Stimulated activated CD8-positive, alpha-beta memory T cell treated with anti-CD3 and anti-CD28 coated beads, Interleukin-4, amount 100 ng/mL, for 4 hours (primary cell): Measurements from ENCODE around the gene ANP32B.
"Not testable (repeated sequence)": the region's sequence is repeated elsewhere in the genome, so short reads cannot be mapped to it uniquely, and the experiment has no call there.

Source experiments
- DNase-seq, 2 donors: peaks; one replicate each; pipeline ENCODE4 v3.0.0-alpha.2; 2020; ENCODE audit warnings: low read depth in 2 of 2, low spot score in 1 of 2

ANP32B gene

DNA sequence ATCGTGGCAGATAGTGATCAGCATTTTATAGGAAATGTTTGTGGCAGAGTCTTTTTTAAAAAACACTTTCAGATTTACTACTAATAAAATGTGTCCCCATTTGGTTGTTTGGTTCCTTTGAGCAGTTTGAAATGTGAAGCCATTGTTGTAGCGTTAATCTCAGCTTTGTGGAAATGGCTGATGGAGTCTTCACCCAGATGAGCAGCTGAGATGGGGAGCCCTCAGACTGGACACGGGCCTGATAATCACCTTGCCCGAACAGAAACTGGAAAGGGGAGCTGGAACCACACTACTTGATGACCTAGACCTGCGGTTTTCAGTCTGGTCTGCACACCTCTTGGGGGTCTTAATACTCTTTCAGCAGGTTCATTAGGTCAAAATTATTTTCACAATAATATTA, 20.6 kb upstream of the ANP32B start:
- no peak for DNase-seq

DNA sequence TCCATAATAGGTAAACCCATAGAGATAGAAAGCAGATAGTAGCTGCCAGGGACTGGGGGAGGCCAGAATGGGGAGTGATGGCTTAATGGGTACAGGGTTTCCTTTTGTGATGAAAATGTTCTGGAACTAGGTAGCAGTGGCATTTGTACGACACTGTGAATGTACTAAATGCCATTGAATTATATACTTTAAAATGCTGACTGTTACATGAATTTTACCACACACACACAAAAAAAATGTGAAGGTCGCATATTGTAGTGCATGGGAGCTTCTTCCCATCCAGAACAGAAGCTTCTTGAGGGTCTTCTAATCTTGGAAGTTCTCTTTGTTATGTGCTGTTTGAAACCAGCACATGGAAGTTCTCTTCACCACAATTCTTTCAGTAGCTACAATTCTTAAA, 19.9 kb upstream of the ANP32B start:
- no peak for DNase-seq

DNA sequence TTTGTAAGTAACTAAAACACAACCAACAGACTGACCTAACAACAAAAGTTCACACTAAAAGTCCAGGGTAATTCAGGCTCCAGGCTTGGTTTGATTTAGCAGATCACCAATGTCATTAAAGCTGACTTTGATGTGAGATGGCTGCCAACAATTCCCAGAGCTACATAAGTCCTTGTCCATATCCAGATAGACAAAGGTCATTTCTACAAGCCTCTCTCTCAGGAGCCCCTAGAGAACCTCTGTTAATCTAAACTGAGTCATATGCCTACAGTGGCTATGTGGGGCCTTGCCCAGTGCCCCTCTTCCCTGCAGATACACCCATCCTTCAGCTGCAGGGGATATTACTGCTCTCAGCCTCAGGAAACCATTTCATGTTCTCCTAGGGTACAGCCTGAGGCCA, 18.2 kb upstream of the ANP32B start:
- DNase-seq, result no peak

DNA sequence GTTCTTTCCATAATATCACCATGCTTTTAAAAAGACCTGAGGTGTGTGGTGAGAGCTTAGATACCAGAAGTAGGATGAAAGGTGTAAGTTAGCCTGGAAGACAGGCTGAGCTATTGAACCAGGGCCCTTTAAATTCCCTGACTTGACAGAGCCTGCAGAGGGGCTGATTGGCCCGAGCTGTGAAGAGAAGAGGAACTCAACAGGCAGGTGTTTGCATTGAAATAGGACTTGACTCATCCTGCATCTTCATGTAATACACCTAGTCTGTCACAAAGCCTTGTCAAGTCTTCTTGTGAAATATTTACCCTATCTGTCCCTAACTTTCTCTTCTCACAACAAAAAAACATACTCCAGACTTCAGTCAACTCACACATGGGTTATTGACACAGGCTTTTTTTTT, 16.6 kb upstream of the ANP32B start:
- no peak for DNase-seq

DNA sequence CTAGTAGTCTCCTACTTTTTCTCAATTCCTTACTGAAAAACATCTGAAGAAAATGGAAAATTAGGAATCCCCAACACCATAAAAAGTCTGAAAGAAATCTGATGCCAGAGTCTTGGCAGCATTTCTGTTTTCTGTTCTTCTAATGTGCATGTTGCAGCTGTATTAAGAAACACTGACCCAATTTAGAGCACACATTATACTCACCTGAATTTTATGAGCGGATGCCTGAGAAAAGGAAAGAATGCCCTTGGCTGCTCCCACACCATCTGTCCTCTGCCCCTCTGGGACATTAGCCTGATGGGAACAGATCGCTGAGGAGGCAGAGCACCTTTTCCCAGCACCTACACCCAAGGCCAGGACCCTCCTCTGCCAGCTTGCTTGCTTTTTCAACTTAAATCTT, 14.1 kb upstream of the ANP32B start:
- DNase-seq, result no peak

DNA sequence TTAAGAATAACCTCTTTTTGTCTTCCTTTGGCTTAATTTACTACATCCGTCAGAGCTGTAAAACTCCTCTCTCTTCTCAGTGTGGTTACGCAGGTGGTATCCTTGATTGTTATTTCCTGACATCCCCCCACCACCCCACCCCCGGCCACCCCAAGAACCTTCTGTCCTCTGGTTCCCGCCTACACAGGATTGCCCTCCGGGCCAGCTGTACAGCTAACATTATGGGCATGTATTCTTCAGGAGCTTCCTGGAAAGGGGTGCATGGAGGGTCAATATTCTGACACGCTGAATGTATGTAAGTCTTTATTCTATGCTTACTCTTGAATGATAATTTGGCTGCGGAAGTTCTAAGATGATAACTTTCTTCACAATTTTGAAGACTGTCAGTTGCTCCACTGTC, 13.0 kb upstream of the ANP32B start:
- DNase-seq, result no peak

DNA sequence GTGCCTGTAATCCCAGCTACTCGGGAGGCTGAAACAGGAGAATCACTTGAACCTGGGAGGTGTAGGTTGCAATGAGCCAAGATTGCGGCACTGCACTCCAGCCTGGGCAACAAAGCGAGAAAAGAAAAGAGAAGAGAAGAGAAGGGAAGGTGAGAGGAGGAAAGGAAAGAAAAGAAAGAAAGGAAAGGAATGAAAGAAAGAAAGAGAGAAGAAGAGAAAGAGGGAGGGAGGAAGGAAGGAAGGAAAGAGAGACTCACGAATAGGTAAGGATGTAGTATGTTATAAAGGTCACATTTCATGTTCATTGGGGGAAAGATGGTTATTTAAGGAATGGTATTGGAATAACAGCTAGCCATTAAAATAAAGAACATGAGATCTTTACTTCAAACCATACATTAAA, 10.4 kb upstream of the ANP32B start:
- no peak for DNase-seq

DNA sequence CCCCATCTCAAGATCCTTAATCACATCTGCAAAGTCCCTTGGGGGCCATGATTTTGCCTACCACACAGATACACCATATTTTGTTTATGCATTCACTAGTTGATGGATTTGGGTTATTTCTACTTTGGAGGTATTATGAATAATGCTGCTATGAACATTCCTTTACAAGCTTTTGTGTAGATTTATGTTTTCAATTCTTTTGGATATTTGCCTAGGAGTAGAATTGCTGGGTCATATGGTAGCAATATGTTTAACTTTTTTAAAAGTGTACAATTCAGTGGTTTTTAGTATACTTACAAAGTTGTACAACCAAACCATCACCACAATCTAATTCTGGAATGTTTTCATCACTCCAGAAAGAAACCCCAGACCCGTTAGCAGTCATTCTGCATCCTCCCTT, 7.8 kb upstream of the ANP32B start:
- DNase-seq, result no peak

DNA sequence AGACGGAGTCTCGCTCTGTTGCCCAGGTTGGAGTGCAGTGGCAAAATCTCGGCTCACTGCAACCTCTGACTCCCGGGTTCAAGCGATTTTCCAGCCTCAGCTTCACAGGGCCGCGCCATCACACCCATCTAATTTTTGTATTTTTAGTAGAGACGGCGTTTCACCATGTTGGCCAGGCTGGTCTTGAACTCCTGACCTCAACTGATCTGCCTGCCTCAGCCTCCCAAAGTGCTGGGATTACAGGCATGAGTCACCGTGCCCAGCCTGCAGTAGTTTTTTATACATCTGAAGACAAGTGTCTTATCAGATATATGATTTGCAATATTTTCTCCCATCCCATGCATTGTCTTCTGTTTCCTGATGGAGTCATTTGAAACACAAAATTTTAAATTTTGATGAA, 6.5 kb upstream of the ANP32B start:
- DNase-seq, result not testable (repeated sequence)

DNA sequence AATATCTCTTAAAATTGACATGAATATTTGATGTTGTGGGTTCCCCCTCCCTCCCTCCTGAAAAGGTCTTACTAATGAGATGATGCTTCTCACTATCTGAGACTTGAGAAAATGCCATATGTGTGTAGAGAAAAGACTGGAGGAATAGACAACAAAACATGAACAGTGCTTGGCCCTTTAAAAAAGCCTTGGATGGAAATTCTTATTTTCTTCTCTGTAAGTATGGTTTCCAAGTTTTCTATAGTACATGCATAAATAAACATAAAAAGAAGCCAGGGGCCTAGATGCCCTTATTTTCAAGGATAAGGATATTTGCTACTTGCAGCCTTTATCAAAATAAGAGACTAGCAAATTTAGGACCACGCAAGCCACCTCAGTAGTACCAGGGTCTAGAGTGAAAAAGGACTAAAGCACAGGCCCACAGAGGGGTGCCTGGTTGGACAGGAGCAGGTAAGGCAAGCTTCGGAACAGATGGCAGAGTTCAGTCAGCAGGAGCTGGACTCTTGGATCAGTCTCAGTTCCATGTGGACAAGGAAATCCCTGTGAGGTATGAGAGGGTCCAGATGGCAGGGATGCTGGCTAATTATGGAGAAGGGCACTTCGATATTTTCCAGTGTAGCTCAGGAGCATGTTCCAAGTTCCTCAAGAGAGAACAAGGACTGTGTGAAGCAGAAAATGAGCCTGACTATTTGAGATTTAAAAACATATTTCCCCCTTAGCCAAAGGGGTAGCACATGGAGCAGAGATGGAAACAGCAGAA, 4.6 kb upstream of the ANP32B start:
- no peak for DNase-seq

DNA sequence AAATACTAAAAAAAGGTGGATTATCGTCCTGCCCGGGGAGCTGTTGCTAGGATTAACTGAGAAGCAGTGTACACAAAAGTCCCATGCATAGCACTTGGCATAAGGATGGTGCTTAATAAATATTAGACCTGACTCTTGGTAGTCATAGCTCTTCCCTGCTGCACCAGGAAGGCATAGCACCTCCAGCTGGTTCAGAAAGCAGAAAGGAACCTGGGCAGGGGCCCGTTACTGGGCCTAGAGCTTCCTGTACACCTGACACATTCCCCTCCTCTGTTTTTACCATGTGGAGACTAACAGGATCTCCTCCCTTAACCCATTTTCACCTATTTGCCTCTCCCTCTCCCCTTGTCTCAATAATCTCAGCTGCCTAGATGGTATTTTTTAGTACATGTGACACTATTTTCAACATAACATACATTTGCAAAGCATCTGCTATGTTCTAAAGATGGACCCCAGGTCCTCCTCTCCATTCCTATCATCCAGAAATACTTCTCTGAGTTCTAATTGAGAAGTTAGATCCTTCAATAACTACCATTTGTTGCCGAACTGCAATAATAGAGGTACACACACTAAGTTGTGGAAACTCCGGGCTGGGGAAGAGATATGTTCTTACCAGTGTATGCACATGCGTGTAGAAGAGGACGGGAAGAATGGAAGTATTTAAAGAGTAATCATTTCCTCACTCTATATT, 3.2 kb upstream of the ANP32B start:
- no peak for DNase-seq

DNA sequence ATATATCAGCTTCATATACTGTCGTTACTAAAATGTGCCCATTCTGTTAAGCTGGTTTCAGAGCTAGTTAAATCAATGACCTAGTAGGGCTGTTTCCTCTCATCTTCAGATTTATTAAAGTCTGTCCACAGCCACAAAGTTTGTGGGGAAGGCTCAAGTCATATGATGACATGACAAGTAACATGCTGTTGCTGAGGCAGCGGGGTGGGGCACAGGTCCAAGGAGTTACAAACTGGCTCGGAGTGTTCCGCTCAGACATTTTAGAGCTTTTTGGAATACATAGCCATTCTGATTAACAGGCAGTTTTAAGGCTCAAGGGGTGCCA, 2.7 kb upstream of the ANP32B start:
- DNase-seq, result no peak

DNA sequence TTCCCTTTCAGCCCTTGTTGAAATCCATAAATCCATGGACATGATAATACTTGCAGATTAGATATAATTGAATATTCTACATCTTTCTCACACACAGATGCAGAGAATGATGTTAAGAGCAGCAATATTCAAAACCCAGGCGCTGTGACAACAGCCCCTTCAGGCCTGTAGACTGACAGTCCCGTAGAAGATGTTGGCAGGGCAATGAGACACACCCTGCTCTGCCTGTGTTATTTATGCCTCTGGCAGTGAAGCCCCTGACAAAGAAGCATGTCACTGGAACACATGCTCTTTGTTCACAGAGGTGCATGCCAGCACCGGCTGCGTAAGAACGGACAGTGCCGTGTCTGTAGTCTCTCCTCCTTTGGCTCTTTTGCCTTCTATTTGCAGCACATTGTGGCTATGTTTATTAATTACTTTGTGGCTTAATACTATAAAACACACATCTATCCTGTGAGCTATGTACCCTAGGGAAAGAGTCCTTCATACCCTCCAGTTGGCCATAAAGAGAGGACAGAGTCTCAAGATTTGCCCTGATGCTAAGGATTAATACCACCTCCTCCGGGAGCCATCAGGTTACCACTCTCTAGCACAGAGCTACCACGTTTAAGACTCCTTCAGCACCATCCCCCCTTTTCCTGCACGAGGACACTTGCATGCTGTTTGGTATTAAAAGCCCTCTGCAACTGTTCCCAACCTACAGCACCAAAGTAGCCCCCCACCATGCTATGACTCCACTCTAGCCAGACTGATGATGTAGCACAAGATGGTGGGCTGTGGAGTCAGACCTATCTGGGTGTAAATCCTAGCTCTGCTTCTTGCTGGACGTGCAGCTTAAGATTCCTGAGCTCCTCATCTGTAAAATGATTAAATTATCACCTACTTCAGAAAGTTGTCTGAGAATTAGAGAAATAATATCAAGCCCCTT, 2.0 kb upstream of the ANP32B start:
- DNase-seq, result no peak

DNA sequence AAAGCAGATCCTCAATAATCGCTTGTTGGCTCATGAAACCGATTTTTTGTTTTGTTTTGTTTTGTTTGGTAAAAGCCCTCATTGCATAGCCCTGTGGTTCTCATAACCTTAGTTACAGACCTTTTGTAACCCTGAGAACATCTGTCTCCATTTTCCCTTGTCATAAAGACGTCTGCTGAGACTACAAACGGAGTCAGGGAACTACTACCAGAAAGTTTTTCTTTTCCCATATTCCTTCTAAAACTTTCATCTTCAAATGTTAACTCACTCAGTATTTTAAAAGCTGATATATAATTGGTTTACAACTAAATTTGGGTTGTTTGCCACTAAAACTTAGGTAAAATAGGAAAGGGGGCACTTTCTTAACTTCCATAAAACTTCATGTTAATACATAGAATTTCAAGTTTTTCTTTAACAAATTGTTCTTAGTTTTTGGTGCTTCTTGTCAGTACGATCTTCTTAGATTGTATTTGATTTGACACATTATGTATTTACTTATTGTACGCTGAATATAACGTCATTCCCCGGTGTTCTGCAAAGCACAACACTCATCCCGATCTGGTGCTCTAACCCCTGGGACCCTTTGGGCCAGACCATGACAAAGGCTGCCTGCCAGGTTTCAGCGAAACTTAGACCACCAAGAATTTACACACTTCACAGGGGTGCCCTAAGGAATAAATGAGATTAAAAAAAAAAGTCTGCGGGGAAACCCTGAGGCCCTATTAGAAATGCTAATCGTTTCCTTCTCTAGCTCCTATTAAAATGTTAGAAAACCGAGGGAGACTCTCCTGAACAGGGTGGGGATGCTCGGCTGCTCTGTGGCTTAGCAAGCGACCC, 1.1 kb upstream of the ANP32B start:
- DNase-seq, result no peak

DNA sequence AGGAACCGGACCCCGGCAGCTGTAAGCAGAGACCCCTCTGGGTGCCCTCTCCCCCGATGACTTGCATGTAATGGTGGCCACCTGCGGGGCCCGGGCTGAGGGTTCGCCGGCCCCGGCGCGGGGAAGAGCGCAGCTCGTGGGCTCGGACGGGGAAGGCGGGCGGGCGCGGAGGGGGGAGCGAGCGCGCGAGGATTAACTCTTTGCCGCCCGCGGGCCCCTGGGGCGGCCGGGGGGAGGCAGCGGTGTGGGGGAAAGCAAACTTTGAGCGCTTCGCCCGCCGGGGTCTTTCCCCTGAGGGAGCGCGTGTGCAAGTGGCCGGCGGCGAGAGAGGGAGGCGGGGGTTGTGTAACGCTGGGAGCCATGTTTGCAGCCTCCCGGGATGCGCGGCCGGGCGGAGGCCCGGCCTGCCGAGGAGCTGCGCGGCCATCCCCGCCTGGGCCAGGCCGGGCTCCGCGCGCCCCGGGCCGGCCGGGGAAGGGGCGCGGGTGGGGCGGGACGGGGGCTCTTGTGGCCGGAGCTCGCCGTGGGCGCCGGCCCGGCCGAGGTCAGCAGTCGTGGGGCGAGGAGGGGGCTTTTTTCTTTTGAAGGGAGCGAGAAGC, 547 bp downstream of the ANP32B start:
- peak; percentile 35 to 45 for DNase-seq

DNA sequence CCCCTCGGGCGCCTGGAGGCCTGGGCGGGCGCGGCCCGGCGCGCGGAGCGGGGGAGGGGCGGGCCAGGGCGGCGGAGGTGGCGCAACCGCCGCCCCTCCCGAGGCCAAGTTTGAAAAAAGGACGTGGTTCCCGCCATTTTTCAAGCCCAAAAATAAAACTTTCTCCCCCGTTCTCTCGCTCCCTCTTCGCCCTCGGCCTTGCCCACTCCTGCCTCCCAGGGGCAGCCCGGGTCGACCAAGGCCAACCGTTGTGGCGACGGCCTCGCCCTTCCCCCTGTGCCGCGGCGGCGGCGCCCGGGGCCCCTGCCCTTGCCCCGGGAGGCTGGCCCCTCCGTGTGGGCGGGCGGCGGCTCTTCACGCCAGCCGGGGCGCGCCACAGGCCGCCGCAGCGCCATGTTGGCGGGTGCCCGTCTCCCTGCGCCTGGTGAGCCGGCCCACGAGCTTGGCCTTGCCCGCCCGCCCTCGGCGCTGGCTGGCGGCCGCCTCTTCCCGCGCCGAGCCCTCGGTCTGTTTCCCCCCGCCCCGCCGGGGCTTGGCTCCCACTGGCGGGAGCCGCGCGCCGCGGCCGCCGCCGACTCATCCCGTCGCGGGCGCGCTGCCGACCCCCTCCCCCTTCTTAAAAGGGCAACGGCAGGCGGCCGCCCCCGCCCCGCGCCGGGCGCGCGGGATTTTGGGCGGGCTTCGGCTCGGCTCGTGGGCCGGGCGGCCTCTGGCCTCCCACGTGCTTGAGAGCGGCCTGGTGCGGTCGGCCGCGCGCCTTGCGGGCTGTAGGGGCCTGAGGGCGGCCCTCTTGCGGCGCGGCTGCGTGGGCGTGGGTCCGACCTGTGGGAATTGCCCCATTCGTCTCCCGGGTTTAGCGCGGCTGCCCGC, 1.3 kb downstream of the ANP32B start:
- peak; percentile 52 to 71 for DNase-seq

DNA sequence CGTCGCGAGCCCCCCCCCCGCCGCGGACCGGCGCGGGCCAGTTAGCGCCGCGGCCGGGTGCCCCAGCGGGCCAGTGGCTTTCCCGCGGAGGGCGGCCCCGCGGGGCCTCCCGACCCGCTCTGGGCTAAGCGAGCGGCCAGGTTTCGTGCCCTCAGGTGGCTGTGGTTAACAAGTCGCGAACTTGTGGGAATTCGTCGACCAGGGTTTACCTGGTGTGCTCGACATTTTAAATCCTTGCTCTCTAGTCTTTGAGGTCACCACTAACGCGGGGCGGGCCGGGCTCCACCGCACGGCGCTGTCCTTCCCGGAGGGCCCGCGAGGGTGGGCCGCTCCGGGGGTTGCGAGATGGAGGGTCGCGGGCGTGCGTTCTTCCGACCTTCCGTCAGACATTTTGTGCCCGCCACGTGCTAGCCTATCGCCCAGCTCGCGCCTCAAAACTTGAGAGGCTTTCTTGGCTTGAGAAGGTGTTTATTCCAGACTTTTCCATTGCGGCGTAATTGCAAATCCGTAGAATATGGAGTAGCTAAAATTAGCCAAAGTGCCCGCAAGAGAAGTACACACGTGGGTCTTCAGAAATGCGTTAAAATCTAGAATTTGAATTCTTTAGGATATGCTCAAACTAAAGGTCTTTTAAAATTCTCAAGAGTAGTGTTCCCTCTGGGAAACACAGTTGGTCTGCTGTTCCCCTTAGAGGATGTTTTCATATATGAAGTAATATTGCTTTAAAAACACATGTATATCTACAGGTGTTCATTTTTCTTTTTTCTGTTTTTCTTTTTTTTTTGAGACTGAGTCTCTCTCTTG, 2.1 kb downstream of the ANP32B start:
- DNase-seq, result peak in 1 of 2 donors; percentile 18

DNA sequence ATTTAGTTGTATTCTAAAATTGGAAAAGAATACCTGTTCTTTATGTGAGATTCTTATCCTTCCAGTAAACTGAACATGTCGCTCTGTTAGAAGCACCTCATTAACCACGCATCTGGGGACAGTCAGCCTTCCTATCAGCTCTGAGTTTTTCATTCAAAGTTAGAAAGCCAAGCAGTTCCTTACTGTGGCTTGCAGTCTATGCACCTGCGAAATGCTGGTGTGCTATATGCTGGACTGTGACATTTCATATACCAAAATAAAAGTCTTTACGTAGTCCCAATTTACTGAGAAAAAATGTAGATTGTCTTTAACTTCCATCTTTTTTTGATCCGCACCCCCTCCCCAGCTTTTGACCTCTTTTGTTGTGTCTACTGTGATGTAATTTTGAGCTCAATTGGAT, 4.3 kb downstream of the ANP32B start:
- no peak for DNase-seq

DNA sequence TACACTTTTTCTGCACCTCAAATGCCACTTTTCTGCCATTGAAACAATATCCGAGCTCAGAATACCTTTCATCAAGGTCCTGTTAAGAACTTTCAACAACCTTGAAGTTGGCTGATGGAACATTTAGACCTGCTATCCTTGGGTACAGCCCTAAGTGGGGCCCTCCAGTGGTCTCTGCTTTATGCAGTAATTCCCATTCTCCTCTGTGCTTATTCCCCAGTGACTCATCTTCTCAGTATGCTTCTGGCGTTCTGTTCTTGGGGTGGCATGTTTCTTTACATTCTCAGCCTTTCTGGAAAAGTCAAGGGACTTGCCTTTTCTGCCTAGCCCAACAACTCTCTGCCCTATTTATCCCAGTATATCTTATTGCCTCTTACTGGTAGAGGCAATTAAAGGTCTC, 7.1 kb downstream of the ANP32B start:
- DNase-seq, result no peak
